HCT116 (cell line): ENCODE measurements around the gene COL4A4. TPM values are rescaled to one million over a fixed set of nuclear protein-coding genes. Genes with fewer than 3 reads are reported as not detected.

Source experiments
- ATAC-seq: fragments of 200-7000 bp; cut with Tn5 transposase; 2 replicates; pipeline ENCODE4 v1.9.1; 2020; ENCODE audit warnings: mild to moderate bottlenecking, moderate library complexity
- BruUV-seq: library from RNA; stranded (reverse); fragments of 400-500 nt; replicated peaks from 2 replicates; lab custom pipeline; 2021; lab: Mats Ljungman, UMichigan
- CTCF ChIA-PET: fragments of 300-600 bp; sonication (Branson Sonifier 250); formaldehyde crosslinking; loops from one replicate; lab custom pipeline; 2021; ENCODE audit warnings: antibody characterized with exemption; lab: Charles Lee
- POLR2A ChIA-PET: fragments of 300-600, 350-600 bp; sonication (Branson Sonifier 250); formaldehyde crosslinking; loops from one replicate; lab custom pipeline; 2021; ENCODE audit warnings: antibody characterized with exemption; lab: Charles Lee
- RAD21 ChIA-PET, 2 experiments: fragments of 300-600 bp; sonication (Branson Sonifier 250); formaldehyde crosslinking; loops; one replicate each; lab custom pipeline; 2023; ENCODE audit warnings: low total read pairs in 2 of 2; ENCODE audit not compliant: uncharacterized antibody in 2 of 2, unreplicated experiment in 2 of 2, low non-redundant PET in 1 of 2; lab: Charles Lee
- DNase-seq: peaks from one replicate; pipeline ENCODE4 v3.0.0-alpha.2; 2010; ENCODE audit warnings: low read depth, low spot score
- H2AFZ ChIP-seq: fragments of 200-600 bp; shearing (Covaris generic), sonication (generic); 2 replicates; pipeline ENCODE4 v1.6.1; 2017; ENCODE audit warnings: low read depth, mixed run types, mixed read lengths, antibody characterized with exemption, low read length; ENCODE audit not compliant: poor library complexity, severe bottlenecking
- H3K27ac ChIP-seq: 2 replicates; pipeline ENCODE4 v1.5.1; 2012; ENCODE audit warnings: low read depth, low read length
- H3K27me3 ChIP-seq: fragments of 200-600 bp; sonication (generic); 2 replicates; pipeline ENCODE4 v1.6.1; 2016; ENCODE audit warnings: mixed run types, low read length, mixed read lengths; ENCODE audit not compliant: insufficient read depth
- H3K36me3 ChIP-seq, 2 experiments: fragments of 200-500 bp in 1 of 2; fragments of 200-600 bp in 1 of 2; sonication (Bioruptor generic) in 1 of 2; sonication (generic) in 1 of 2; 2 replicates each; pipeline versions ENCODE4 v1.5.1 to v1.6.1; 2014 to 2016; ENCODE audit warnings: low read length in 2 of 2, inconsistent platforms in 1 of 2, mixed read lengths in 1 of 2, mixed run types in 1 of 2; ENCODE audit not compliant: insufficient read depth in 2 of 2, control insufficient read depth in 1 of 2
- H3K4me1 ChIP-seq, 2 experiments: fragments of 200-600 bp in 1 of 2; sonication (generic) in 1 of 2; 2 replicates each; pipeline versions ENCODE4 v1.5.1 to v1.6.1; 2012 to 2017; ENCODE audit warnings: low read length in 2 of 2, inconsistent platforms in 1 of 2, mild to moderate bottlenecking in 1 of 2, mixed read lengths in 1 of 2, mixed run types in 1 of 2, moderate library complexity in 1 of 2; ENCODE audit not compliant: insufficient read depth in 2 of 2, control insufficient read depth in 1 of 2
- H3K4me2 ChIP-seq: fragments of 200-600 bp; sonication (generic); 2 replicates; pipeline ENCODE4 v1.6.1; 2017; ENCODE audit warnings: mixed run types, low read length, mixed read lengths
- H3K4me3 ChIP-seq, 2 experiments: fragments of 200-600 bp in 1 of 2; sonication (generic) in 1 of 2; replicated peaks in 1 of 2; 2 replicates each; pipeline ENCODE4 v1.5.1; 2011 to 2016; ENCODE audit warnings: low read length in 2 of 2, control low read depth in 1 of 2, low read depth in 1 of 2, mild to moderate bottlenecking in 1 of 2, mixed read lengths in 1 of 2, mixed run types in 1 of 2
- H3K79me2 ChIP-seq: fragments of 200-600 bp; sonication (generic); 2 replicates; pipeline ENCODE4 v1.6.1; 2017; ENCODE audit warnings: mild to moderate bottlenecking, mixed run types, low read length, moderate library complexity, mixed read lengths; ENCODE audit not compliant: insufficient read depth
- H3K9ac ChIP-seq: fragments of 200-600 bp; sonication (generic); 2 replicates; pipeline ENCODE4 v1.6.1; 2016; ENCODE audit warnings: low read length, mixed read lengths
- H3K9me2 ChIP-seq: fragments of 200-600 bp; sonication (generic), shearing (Covaris generic); 2 replicates; pipeline ENCODE4 v1.6.1; 2017; ENCODE audit warnings: mixed run types, mild to moderate bottlenecking, moderate library complexity; ENCODE audit not compliant: insufficient read depth
- H3K9me3 ChIP-seq, 2 experiments: fragments of 200-500 bp in 1 of 2; fragments of 200-600 bp in 1 of 2; sonication (Bioruptor generic) in 1 of 2; sonication (generic) in 1 of 2; 2 replicates each; pipeline ENCODE4 v1.6.1; 2014 to 2017; ENCODE audit warnings: low read length in 2 of 2, mixed read lengths in 2 of 2, inconsistent platforms in 1 of 2, low read depth in 1 of 2, mild to moderate bottlenecking in 1 of 2, mixed run types in 1 of 2, moderate library complexity in 1 of 2; ENCODE audit not compliant: control insufficient read depth in 1 of 2, insufficient read depth in 1 of 2
- H4K20me1 ChIP-seq: fragments of 200-600 bp; sonication (generic), shearing (Covaris generic); 2 replicates; pipeline ENCODE4 v1.6.1; 2017; ENCODE audit warnings: mixed run types, mild to moderate bottlenecking, moderate library complexity; ENCODE audit not compliant: insufficient read depth
- CBX3 ChIP-seq: IDR thresholded peaks from 2 replicates; pipeline ENCODE4 v1.6.1; 2012; ENCODE audit warnings: low read depth
- EGR1 ChIP-seq: IDR thresholded peaks from 2 replicates; pipeline ENCODE4 v1.6.1; 2012; ENCODE audit warnings: low read depth
- ELF1 ChIP-seq: IDR thresholded peaks from 2 replicates; pipeline ENCODE4 v1.6.1; 2012; ENCODE audit warnings: low read depth, borderline replicate concordance
- EZH2 ChIP-seq: fragments of 200-600 bp; sonication (generic); IDR thresholded peaks from 2 replicates; pipeline ENCODE4 v1.6.1; 2017; ENCODE audit warnings: antibody characterized with exemption, mixed run types
- JUND ChIP-seq: IDR thresholded peaks from 2 replicates; pipeline ENCODE4 v1.6.1; 2012
- POLR2A ChIP-seq: IDR thresholded peaks from 2 replicates; pipeline ENCODE4 v1.7.0; 2011; ENCODE audit warnings: borderline replicate concordance; ENCODE audit not compliant: insufficient read depth, insufficient read length; ENCODE audit errors: extremely low read depth
- POLR2AphosphoS5 ChIP-seq: IDR thresholded peaks from 2 replicates; pipeline ENCODE4 v1.6.1; 2011; ENCODE audit warnings: mild to moderate bottlenecking, low read depth, low read length, moderate library complexity
- RAD21 ChIP-seq: IDR thresholded peaks from 2 replicates; pipeline ENCODE4 v1.6.1; 2012; ENCODE audit warnings: low read depth, mild to moderate bottlenecking
- SIN3A ChIP-seq: IDR thresholded peaks from 2 replicates; pipeline ENCODE4 v1.6.1; 2012; ENCODE audit warnings: low read depth
- SP1 ChIP-seq: IDR thresholded peaks from 2 replicates; pipeline ENCODE4 v1.6.1; 2012; ENCODE audit warnings: low read depth
- SRF ChIP-seq: IDR thresholded peaks from 2 replicates; pipeline ENCODE4 v1.6.1; 2012; ENCODE audit warnings: low read depth
- TCF7L2 ChIP-seq: IDR thresholded peaks from 2 replicates; pipeline ENCODE4 v1.7.0; 2011; ENCODE audit warnings: borderline replicate concordance, inconsistent platforms; ENCODE audit not compliant: insufficient read depth, insufficient read length; ENCODE audit errors: extremely low read depth
- YY1 ChIP-seq: IDR thresholded peaks from 2 replicates; pipeline ENCODE4 v1.6.1; 2011; ENCODE audit warnings: low read length, low read depth, moderate library complexity, mild to moderate bottlenecking; ENCODE audit not compliant: insufficient replicate concordance; ENCODE audit errors: extremely low read depth
- ZNF274 ChIP-seq: fragments of 200-500 bp; sonication (Bioruptor generic); IDR thresholded peaks from 2 replicates; pipeline ENCODE4 v1.6.1; 2014; ENCODE audit warnings: mild to moderate bottlenecking, low read depth, low read length, inconsistent platforms
- intact Hi-C: fragments of 100-400 bp; cut with micrococcal nuclease; formaldehyde crosslinking; loops from 2 replicates; pipeline ENCODE4 v1.10.0; 2022
- total RNA-seq: library from RNA; stranded (reverse); gene quantifications from one replicate; pipeline ENCODE4 v1.2.1, GENCODE V29; 2021; ENCODE audit not compliant: unreplicated experiment
- TF ChIP-seq, protein P1 (sequence below): IDR thresholded peaks from 2 replicates; pipeline ENCODE4 v1.6.1; 2011; ENCODE audit warnings: mild to moderate bottlenecking, low read length, moderate library complexity; ENCODE audit not compliant: insufficient replicate concordance; ENCODE audit errors: extremely low read depth
- TF ChIP-seq, protein P2 (sequence below): IDR thresholded peaks from 2 replicates; pipeline ENCODE4 v1.6.1; 2012; ENCODE audit warnings: low read depth
- TF ChIP-seq, protein P3 (sequence below): IDR thresholded peaks from 2 replicates; pipeline ENCODE4 v1.6.1; 2012
- TF ChIP-seq, protein P4 (sequence below), 3 experiments: fragments of 200-600 bp in 1 of 3; sonication (generic) in 1 of 3; IDR thresholded peaks in 2 of 3; conservative IDR thresholded peaks in 1 of 3; 2 replicates each; pipeline ENCODE4 v1.5.1; 2012 to 2017; ENCODE audit warnings: low read depth in 2 of 3, low read length in 2 of 3, antibody characterized with exemption in 1 of 3, borderline replicate concordance in 1 of 3, control low read depth in 1 of 3, mild to moderate bottlenecking in 1 of 3, mixed read lengths in 1 of 3, mixed run types in 1 of 3, moderate library complexity in 1 of 3; ENCODE audit not compliant: insufficient read depth in 1 of 3

Gene COL4A4
- total RNA-seq, 1 experiment from 2014 or later: 5.9 TPM

DNA sequence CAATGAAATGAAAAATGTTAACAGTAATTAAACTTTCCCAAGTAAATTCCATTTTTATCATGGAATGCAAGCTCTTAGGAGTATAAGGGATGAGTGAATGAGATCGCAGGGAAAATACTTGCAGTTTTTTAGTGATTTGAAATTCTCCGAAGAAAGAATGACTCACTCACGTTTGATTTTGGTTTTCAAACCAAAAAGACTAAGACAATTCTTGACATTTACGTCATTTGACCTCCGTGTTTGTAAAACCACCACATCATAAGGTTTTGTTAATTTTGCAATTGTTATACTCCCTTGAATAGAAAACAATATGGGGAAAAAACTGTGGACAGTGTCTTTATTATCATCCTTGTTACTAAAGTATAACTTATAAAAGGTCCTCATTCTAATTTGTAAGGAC lies 29.4 kb downstream of the COL4A4 start:
- RAD21 ChIA-PET: no interaction called here
- Histone ChIP-seq H3K27ac (no peak overlapping the region), H3K4me3 (no peak overlapping the region), H4K20me1 (no peaks in the 10 kb centered on the region), H3K9me3 (no peaks in the 10 kb centered on the region), H3K4me2 (no peak overlapping the region), H3K4me1 (no peaks in the 10 kb centered on the region), H3K79me2 (no peaks in the 10 kb centered on the region), H2AFZ (no peak overlapping the region), H3K9ac (no peak overlapping the region), H3K36me3 (no peaks in the 10 kb centered on the region), H3K27me3 (no peaks in the 10 kb centered on the region), H3K9me2 (no peaks in the 10 kb centered on the region)
- CTCF ChIA-PET: interaction anchor here (5.6 kb wide), 1 partner anchor 103 kb away, joined by 75 read pairs; no protein-coding TSS in a partner anchor
- TF ChIP-seq, protein P1, sequence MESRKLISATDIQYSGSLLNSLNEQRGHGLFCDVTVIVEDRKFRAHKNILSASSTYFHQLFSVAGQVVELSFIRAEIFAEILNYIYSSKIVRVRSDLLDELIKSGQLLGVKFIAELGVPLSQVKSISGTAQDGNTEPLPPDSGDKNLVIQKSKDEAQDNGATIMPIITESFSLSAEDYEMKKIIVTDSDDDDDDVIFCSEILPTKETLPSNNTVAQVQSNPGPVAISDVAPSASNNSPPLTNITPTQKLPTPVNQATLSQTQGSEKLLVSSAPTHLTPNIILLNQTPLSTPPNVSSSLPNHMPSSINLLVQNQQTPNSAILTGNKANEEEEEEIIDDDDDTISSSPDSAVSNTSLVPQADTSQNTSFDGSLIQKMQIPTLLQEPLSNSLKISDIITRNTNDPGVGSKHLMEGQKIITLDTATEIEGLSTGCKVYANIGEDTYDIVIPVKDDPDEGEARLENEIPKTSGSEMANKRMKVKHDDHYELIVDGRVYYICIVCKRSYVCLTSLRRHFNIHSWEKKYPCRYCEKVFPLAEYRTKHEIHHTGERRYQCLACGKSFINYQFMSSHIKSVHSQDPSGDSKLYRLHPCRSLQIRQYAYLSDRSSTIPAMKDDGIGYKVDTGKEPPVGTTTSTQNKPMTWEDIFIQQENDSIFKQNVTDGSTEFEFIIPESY: no peak
- TF ChIP-seq POLR2AphosphoS5: no peak
- TF ChIP-seq YY1: no peak
- TF ChIP-seq EGR1: no peak
- no peak for TF ChIP-seq JUND
- no peak for TF ChIP-seq ELF1
- TF ChIP-seq POLR2A: no peak
- no peak for TF ChIP-seq SIN3A
- TF ChIP-seq, protein P2, sequence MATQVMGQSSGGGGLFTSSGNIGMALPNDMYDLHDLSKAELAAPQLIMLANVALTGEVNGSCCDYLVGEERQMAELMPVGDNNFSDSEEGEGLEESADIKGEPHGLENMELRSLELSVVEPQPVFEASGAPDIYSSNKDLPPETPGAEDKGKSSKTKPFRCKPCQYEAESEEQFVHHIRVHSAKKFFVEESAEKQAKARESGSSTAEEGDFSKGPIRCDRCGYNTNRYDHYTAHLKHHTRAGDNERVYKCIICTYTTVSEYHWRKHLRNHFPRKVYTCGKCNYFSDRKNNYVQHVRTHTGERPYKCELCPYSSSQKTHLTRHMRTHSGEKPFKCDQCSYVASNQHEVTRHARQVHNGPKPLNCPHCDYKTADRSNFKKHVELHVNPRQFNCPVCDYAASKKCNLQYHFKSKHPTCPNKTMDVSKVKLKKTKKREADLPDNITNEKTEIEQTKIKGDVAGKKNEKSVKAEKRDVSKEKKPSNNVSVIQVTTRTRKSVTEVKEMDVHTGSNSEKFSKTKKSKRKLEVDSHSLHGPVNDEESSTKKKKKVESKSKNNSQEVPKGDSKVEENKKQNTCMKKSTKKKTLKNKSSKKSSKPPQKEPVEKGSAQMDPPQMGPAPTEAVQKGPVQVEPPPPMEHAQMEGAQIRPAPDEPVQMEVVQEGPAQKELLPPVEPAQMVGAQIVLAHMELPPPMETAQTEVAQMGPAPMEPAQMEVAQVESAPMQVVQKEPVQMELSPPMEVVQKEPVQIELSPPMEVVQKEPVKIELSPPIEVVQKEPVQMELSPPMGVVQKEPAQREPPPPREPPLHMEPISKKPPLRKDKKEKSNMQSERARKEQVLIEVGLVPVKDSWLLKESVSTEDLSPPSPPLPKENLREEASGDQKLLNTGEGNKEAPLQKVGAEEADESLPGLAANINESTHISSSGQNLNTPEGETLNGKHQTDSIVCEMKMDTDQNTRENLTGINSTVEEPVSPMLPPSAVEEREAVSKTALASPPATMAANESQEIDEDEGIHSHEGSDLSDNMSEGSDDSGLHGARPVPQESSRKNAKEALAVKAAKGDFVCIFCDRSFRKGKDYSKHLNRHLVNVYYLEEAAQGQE: no peak
- no peak for TF ChIP-seq EZH2
- TF ChIP-seq TCF7L2: no peak
- no peak for TF ChIP-seq SP1
- TF ChIP-seq ZNF274: no peak
- TF ChIP-seq, protein P3, sequence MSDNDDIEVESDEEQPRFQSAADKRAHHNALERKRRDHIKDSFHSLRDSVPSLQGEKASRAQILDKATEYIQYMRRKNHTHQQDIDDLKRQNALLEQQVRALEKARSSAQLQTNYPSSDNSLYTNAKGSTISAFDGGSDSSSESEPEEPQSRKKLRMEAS: no peak
- TF ChIP-seq, protein P4, sequence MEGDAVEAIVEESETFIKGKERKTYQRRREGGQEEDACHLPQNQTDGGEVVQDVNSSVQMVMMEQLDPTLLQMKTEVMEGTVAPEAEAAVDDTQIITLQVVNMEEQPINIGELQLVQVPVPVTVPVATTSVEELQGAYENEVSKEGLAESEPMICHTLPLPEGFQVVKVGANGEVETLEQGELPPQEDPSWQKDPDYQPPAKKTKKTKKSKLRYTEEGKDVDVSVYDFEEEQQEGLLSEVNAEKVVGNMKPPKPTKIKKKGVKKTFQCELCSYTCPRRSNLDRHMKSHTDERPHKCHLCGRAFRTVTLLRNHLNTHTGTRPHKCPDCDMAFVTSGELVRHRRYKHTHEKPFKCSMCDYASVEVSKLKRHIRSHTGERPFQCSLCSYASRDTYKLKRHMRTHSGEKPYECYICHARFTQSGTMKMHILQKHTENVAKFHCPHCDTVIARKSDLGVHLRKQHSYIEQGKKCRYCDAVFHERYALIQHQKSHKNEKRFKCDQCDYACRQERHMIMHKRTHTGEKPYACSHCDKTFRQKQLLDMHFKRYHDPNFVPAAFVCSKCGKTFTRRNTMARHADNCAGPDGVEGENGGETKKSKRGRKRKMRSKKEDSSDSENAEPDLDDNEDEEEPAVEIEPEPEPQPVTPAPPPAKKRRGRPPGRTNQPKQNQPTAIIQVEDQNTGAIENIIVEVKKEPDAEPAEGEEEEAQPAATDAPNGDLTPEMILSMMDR (IDR thresholded peaks at IDR 0.05 in 2 of 3, conservative IDR thresholded peaks at IDR 0.05 in 1 of 3; ENCODE audit: borderline replicate concordance in 1 of 3, insufficient read depth in 1 of 3, low read depth in 2 of 3, low read length in 2 of 3): no peak
- TF ChIP-seq SRF: no peak
- no peak for TF ChIP-seq CBX3
- no peak for TF ChIP-seq RAD21
- intact Hi-C loops: loop anchor here (10.0 kb wide), 1 partner anchor 210 kb away; no protein-coding TSS in a partner anchor
- DNase-seq (no peak), ATAC-seq (no peak)
- POLR2A ChIA-PET: no interaction called here
- no TSS peak for BruUV-seq
